ENCODE results near the gene DCAF12.
"Not testable (repeated sequence)": the region's sequence is repeated elsewhere in the genome, so short reads cannot be mapped to it uniquely, and the experiment has no call there.

DCAF12 gene

GRCh38 chr9:34059281-34059680, 67.2 kb downstream of the DCAF12 start:
- DNase-seq: no peak

DNA sequence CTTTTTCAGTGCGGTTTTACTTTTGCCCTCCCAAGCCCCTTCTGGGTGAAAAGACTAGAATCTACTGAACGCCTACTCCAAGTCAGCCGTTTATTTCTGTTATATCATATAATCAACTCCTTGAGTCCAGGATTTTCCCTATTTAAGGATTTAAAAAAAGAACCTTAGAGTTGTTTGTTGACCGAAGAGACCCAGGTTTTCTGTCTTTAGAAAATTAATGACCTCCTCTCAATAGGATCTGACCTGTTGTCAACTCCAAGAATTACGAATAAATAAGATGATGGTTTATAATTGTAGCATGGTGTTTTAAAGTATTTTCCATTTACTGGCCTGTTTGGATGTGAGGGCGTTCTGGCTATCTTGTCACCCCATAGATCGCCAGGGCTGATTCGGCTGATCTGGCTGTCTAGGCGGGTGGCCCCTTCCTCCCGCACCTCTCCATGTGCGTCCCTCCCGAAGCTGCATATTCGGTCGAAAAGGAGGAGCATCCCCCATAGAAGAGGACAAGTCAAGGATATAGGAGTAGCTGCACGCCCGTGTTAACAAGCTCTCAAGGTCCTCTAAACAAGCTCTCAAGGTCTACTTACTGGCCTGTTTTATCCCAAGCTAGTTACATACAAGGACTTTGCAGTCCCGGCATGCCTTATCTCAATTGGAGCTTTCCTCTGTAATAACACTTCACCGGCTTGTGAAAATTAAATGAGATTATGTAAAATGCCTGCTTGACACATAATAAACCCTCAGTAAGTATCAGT, 76.7 kb downstream of the DCAF12 start:
- DNase-seq: peak; percentile 20

DNA sequence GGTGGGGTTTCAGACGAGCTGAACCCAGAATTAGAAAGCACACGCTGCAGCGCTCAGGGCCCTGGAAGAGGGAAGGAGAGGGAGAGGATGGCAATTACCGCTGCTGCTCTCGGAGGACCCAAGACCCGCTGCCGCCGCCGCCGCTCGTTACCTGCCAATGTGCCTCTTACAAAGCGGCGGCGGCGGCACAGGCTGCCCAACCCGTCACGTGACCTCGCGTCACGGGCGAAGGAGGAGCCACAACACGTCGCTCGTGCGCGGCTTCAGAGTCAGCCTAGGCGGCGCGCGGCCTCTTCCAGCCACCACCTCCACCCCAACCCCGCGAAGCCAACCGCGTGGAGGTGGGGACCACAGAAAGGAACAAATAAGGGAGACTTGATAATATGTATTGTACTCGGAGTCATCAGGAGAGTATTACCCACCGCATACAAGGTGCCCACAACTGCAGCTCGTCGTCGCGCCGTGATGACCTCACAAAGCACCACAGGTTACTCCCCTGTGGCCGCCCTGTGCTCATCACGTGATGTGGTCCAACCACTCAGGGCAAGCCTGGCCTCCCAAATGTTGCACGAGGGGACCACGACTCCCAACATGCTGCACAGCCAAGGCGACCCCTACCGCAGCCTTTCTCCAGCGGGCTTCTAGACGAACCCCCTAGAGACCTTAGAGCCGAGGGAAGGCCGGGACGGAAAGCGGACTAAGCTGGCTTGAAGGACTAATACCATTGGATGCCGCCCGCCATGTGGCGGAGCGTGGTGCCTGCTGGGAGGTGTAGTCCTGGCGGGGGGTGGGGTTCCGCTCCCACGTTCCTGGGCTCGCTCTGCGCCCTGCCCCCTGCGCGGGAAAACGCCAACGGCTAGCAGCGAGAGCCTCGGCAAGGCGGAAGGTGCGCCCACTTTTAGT, 77.5 kb downstream of the DCAF12 start, which contains the start of gene UBAP2:
UBAP2 (minus strand) TSS at position 161 of the 903 bp plus-strand sequence. CDS start 31,739 bp downstream, outside the sequence.
- DNase-seq: peak; percentile 65

DNA sequence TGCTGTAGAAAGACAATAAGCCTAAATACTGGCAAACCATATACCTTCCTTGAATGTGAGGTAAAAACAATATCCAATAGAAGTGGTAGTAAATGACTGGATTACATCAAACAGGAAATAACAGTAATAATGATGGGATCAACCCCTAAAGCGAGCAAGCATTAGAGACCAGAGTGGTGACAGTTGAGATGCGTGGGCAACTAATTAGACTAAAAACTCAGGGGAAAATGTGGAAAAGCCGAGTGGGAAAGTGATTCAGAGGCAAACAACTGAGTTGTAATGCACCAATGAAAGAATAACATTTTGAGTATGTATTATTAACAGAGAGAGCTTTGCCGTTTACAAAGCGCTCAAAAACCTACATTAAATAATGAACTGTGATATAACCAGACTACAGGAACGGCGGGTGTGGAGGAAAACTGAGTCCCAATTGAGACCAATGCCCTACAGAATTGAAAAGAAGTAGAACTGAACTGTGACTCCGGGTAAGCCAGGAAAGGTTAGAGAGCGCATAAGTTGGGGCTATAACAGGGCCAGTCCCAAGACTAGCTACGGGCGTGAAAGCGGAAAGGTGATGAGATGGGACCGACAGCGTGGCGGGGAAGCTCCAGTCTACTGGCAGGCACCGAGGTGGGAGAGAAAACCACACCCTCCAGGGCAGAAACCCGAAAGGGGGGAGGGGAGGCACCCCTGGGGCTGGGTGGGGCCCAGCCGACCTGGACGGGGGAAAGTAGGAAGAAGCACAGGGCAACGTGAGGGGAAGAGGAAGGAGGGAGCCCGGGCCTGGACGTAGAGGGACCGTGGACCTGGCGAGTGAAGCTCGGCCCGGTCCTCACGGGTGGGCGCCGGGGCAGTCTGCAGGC, 78.4 kb downstream of the DCAF12 start:
- DNase-seq: no peak

DNA sequence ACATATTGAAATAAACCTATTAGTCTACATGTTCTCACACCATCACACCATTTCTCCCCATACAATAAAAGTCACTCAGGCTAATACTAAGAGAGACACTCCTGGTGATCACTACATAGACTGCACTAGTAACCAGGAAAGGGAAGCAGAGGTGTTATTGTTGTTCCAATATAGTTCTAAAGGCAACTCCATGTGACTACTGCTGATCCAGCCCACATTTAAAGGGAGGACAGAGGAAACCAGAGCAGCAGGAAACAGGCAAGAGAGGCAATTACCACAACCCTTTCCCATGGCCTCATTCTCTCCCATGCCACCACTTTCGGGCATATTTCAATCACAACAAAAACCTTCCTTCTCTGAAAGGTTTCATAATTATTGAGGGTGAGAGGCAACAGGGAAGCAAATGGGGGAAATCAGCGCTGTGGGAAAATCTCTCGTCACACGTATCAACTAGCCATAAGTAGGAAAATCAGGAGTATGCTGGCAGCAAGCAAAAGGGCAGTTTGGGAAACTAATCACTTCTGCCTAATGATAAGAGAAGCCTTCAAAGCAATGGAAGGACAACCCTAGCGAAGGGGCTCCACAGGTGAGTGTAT, 79.6 kb downstream of the DCAF12 start:
- DNase-seq: no peak

DNA sequence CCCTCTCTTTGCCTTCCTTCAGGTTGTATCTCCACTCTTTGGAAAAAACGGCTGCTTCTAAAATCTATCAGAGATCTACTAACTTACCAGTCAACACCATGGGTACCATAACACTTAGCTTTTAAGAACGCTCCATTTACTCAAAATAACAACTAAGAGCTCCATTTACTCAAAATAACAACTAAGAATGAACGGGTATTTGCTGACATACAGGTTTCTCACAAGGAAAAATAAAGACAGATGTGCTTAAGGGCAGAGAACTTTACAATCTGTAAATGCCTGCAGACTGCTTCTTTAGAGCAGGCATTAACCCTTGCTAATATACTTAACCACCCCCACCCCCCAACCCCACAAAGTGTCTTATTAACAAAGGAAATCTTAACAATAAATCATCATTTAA, 80.6 kb downstream of the DCAF12 start:
- no peak for DNase-seq

DNA sequence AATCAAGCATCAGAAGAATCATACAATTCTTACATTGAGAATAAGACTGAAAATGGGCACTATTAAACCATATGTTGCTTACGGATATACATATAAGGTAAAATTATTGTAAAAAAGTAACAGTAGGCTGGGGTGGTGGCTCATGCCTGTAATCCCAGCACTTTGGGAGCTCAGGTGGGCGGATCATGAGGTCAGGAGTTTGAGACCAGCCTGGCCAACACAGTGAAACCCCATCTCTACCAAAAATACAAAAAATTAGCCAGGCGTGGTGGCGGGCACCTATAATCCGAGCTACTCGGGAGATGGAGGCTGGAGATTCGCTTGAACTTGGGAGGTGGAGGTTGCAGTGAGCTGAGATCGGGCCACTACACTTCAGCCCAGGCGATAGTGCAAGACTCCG, 84.4 kb downstream of the DCAF12 start:
- not testable (repeated sequence) for DNase-seq

DNA sequence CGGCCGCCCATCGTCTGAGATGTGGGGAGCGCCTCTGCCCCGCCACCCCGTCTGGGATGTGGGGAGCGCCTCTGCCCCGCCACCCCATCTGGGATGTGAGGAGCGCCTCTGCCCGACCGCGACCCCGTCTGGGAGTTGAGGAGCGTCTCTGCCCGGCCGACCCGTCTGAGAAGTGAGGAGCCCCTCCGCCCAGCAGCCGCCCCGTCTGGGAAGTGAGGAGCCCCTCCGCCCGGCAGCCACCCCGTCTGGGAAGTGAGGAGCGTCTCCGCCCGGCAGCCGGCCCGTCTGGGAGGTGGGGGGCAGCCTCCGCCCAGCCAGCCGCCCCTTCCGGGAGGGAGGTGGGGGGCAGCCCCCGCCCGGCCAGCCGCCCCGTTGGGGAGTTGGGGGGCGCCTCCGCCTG, 87.6 kb downstream of the DCAF12 start:
- not testable (repeated sequence) for DNase-seq

DNA sequence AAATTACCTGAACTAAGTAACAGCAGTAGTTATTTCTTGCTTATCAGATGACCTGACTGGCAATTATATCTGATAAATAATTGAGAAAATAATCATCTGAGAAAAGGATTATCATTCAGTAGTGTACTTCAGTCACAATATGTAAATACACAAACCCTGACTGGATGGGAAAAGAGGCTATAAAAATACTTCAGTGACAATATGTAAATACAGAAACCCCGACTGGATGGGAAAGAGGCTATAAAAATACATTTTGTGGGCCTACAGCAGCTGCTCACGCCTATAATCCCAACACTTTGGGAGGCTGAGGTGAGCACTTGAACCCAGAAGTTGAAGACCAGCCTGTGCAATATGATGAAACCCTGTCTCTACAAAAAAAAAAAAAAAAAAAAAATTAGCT, 88.9 kb downstream of the DCAF12 start:
- no peak for DNase-seq

GRCh38 chr9:34036625-34037024, 89.9 kb downstream of the DCAF12 start:
- no peak for DNase-seq

Measured in NCI-H187 treated with DMSO at 0.1 percent for 48 hours (cell line).